Esophagus muscularis mucosa (tissue), 4 donors: Measurements from ENCODE around the gene UNC5A. TPM values are rescaled to one million over a fixed set of nuclear protein-coding genes. Genes with fewer than 3 reads are reported as not detected.

Experiments
- DNase-seq: peaks from one replicate; pipeline ENCODE4 v3.0.0-alpha.2; 2017; ENCODE audit errors: extremely low spot score
- H3K27ac ChIP-seq, 4 donors: fragments of 200-600 bp; sonication (generic); replicated peaks in 1 of 4; 1 replicate in 3 of 4; 2 replicates in 1 of 4; pipeline ENCODE4 v1.5.1; 2016 to 2019; ENCODE audit warnings: mild to moderate bottlenecking in 1 of 4
- H3K27me3 ChIP-seq, 4 donors: fragments of 200-600 bp; sonication (generic); one replicate each; pipeline versions ENCODE4 v1.5.1 to v1.6.0; 2016 to 2019
- H3K36me3 ChIP-seq, 4 donors: fragments of 200-600 bp; sonication (generic); one replicate each; pipeline ENCODE4 v1.5.1; 2016 to 2019
- H3K4me1 ChIP-seq, 4 donors: fragments of 200-600 bp; sonication (generic); one replicate each; pipeline ENCODE4 v1.5.1; 2016 to 2019
- H3K4me3 ChIP-seq, 4 donors: fragments of 200-600 bp; sonication (generic); 1 replicate in 2 of 4; 2 replicates in 2 of 4; pipeline ENCODE4 v1.5.1; 2016 to 2019; ENCODE audit warnings: mild to moderate bottlenecking in 4 of 4, moderate library complexity in 1 of 4
- H3K9me3 ChIP-seq, 4 donors: fragments of 200-600 bp; sonication (generic); 1 replicate in 3 of 4; 2 replicates in 1 of 4; pipeline ENCODE4 v1.5.1; 2016 to 2019
- CTCF ChIP-seq, 3 experiments: fragments of 200-600 bp in 2 of 3; fragments of 450-650 bp in 1 of 3; sonication (generic) in 2 of 3; IDR thresholded peaks; one replicate each; pipeline ENCODE4 v1.5.1; 2017 to 2019; ENCODE audit warnings: antibody characterized with exemption in 3 of 3, mild to moderate bottlenecking in 2 of 3, moderate library complexity in 1 of 3
- EP300 ChIP-seq: sonication (generic); formaldehyde crosslinking; IDR thresholded peaks from one replicate; pipeline ENCODE4 v1.6.1; 2017; ENCODE audit warnings: antibody characterized with exemption
- POLR2A ChIP-seq: fragments of 450-650 bp; IDR thresholded peaks from one replicate; pipeline ENCODE4 v1.6.1; 2017; ENCODE audit warnings: antibody characterized with exemption, moderate library complexity, mild to moderate bottlenecking, low read depth
- POLR2AphosphoS5 ChIP-seq, 2 donors: sonication (generic); formaldehyde crosslinking; IDR thresholded peaks; one replicate each; pipeline ENCODE4 v1.6.1; 2017; ENCODE audit warnings: antibody characterized with exemption in 2 of 2
- WGBS: methylation state at CpG from one replicate; pipeline ENCODE4 v1.1.5; 2018; 5-methylcytosine and 5-hydroxymethylcytosine counted together
- intact Hi-C: fragments of 100-400 bp; cut with DNase I; formaldehyde crosslinking; loops from one replicate; pipeline ENCODE4 v1.15.1; 2023
- total RNA-seq, 4 donors: library from RNA; depleted of rRNA; stranded (reverse); fragments of >200 nt; gene quantifications; one replicate each; pipeline versions ENCODE4 v1.1.0 to v1.2.1, GENCODE V29; 2016

UNC5A gene
- total RNA-seq, 4 donors from 2014 or later = not detected

- intact Hi-C loops = no loop called here
- H3K27me3 ChIP-seq = peaks cover 0 to 98% (median 50%) of the 10 kb centered on the region in 4 donors
- TF ChIP-seq POLR2AphosphoS5 (IDR thresholded peaks at IDR 0.05) (no peak), CTCF (IDR thresholded peaks at IDR 0.05) (peak in 1 of 3 experiments; percentile 29), POLR2A (no peak)
- no peak overlapping the region for H3K4me3 ChIP-seq
- H3K36me3 ChIP-seq = no peaks in the 10 kb centered on the region
- no peak overlapping the region for H3K27ac ChIP-seq
- H3K9me3 ChIP-seq = no peaks in the 10 kb centered on the region
- peaks cover 16 to 37% (median 27%) of the 10 kb centered on the region in 4 donors for H3K4me1 ChIP-seq
- DNase-seq = no peak
- 26% methylated on average over 27 of the region's 37 CpGs for WGBS
These were observed 2.2 kb downstream of the UNC5A start for GRCh38 chr5:176812269-176813259.

- no peak overlapping the region for H3K27ac ChIP-seq
- H3K27me3 ChIP-seq = peaks cover 0 to 98% (median 62%) of the 10 kb centered on the region in 4 donors
- no peaks in the 10 kb centered on the region for H3K36me3 ChIP-seq
- no peak for DNase-seq
- H3K9me3 ChIP-seq = no peaks in the 10 kb centered on the region
- WGBS = 83% methylated on average over 11 of the region's 16 CpGs
- intact Hi-C loops = no loop called here
- TF ChIP-seq CTCF (IDR thresholded peaks at IDR 0.05) (no peak), EP300 (no peak), POLR2AphosphoS5 (IDR thresholded peaks at IDR 0.05) (no peak), POLR2A (no peak)
- H3K4me1 ChIP-seq = peaks cover 24 to 46% (median 36%) of the 10 kb centered on the region in 4 donors
- H3K4me3 ChIP-seq = no peak overlapping the region
These were observed 3.4 kb downstream of the UNC5A start for GRCh38 chr5:176813587-176814312.

GRCh38 chr5:176814313-176814685 lies 3.9 kb downstream of the UNC5A start:
- intact Hi-C loops = no loop called here
- Histone ChIP-seq H3K36me3 (no peaks in the 10 kb centered on the region), H3K27me3 (peaks cover 0 to 98% (median 63%) of the 10 kb centered on the region in 4 donors), H3K4me1 (peaks cover 24 to 43% (median 34%) of the 10 kb centered on the region in 4 donors), H3K9me3 (no peaks in the 10 kb centered on the region), H3K4me3 (no peak overlapping the region), H3K27ac (no peak overlapping the region)
- DNase-seq = no peak
- WGBS = 65% methylated on average over 2 of the region's 6 CpGs
- TF ChIP-seq CTCF (IDR thresholded peaks at IDR 0.05) (no peak), POLR2A (no peak), EP300 (no peak), POLR2AphosphoS5 (IDR thresholded peaks at IDR 0.05) (no peak)

GRCh38 chr5:176814836-176815438 lies 4.6 kb downstream of the UNC5A start:
- no peak overlapping the region for H3K4me3 ChIP-seq
- intact Hi-C loops = no loop called here
- TF ChIP-seq POLR2A (no peak), EP300 (no peak), POLR2AphosphoS5 (IDR thresholded peaks at IDR 0.05) (no peak), CTCF (IDR thresholded peaks at IDR 0.05) (no peak)
- no peak overlapping the region for H3K27ac ChIP-seq
- DNase-seq = no peak
- 82% methylated on average over 7 of the region's 10 CpGs for WGBS
- H3K27me3 ChIP-seq = peaks cover 0 to 98% (median 61%) of the 10 kb centered on the region in 4 donors
- H3K4me1 ChIP-seq = peaks cover 17 to 36% (median 27%) of the 10 kb centered on the region in 4 donors
- no peaks in the 10 kb centered on the region for H3K9me3 ChIP-seq
- no peaks in the 10 kb centered on the region for H3K36me3 ChIP-seq
